ENCODE measurements around the gene UNC119B.

UNC119B gene

GRCh38 chr12:120703311-120703942 lies 6.8 kb upstream of the UNC119B start:
- Histone ChIP-seq H3K36me3 (replicated peaks in 1 of 2; ENCODE audit: control insufficient read depth in 2 of 2, insufficient read depth in 2 of 2, low read length in 2 of 2) (peaks cover 23 to 72% of the 10 kb centered on the region in 2 donors), H3K4me1 (ENCODE audit: control insufficient read depth in 2 of 2, insufficient read depth in 1 of 2, low read depth in 1 of 2, low read length in 2 of 2) (no peaks in the 10 kb centered on the region), H2BK15ac (ENCODE audit: low read length) (no peak overlapping the region), H2BK120ac (ENCODE audit: low read depth, low read length) (no peak overlapping the region), H3K14ac (ENCODE audit: low read length) (no peak overlapping the region), H3K23ac (ENCODE audit: low read depth, low read length, poor library complexity) (no peak overlapping the region), H3K18ac (ENCODE audit: low read length) (no peak overlapping the region), H2AFZ (ENCODE audit: low read length) (no peak overlapping the region), H4K91ac (ENCODE audit: low read depth, low read length, poor library complexity) (no peak overlapping the region), H3K4me3 (ENCODE audit: low read length in 2 of 2) (no peak overlapping the region), H3K27ac (replicated peaks; ENCODE audit: low read length) (no peak overlapping the region), H3K9ac (ENCODE audit: low read depth, low read length, poor library complexity) (peak overlapping the region; percentile 47), H3K27me3 (ENCODE audit: control insufficient read depth in 3 of 3, insufficient read depth in 3 of 3, low read depth in 1 of 3, low read length in 3 of 3) (no peaks in the 10 kb centered on the region), H2AK5ac (ENCODE audit: low read depth, low read length) (no peak overlapping the region), H3K9me3 (replicated peaks in 1 of 2; ENCODE audit: control insufficient read depth in 2 of 2, insufficient read depth in 1 of 2, low read depth in 1 of 2, low read length in 2 of 2) (no peaks in the 10 kb centered on the region), H2BK5ac (ENCODE audit: low read length) (no peak overlapping the region), H3K4ac (ENCODE audit: low read length) (no peak overlapping the region), H4K8ac (ENCODE audit: low read depth, low read length) (no peak overlapping the region), H3K79me1 (ENCODE audit: low read depth, low read length) (no peaks in the 10 kb centered on the region), H2BK12ac (ENCODE audit: low read length) (no peak overlapping the region), H3K4me2 (ENCODE audit: insufficient read depth, low read length, poor library complexity, severe bottlenecking) (no peak overlapping the region)
- DNase-seq (ENCODE audit: low spot score), result no peak
- no CpG with 5 or more reads among the region's 11 CpGs for WGBS, 2 donors (ENCODE audit: extremely low coverage in 2 of 2, insufficient read length in 2 of 2, insufficient replicate concordance in 1 of 2)

- H3K4me1 ChIP-seq (ENCODE audit: control insufficient read depth in 2 of 2, insufficient read depth in 1 of 2, low read depth in 1 of 2, low read length in 2 of 2), result peaks cover 3 to 6% of the 10 kb centered on the region in 2 donors
- H3K14ac ChIP-seq (ENCODE audit: low read length), result no peak overlapping the region
- peaks cover 8 to 50% of the 10 kb centered on the region in 2 donors for H3K36me3 ChIP-seq (replicated peaks in 1 of 2; ENCODE audit: control insufficient read depth in 2 of 2, insufficient read depth in 2 of 2, low read length in 2 of 2)
- H3K9me3 ChIP-seq (replicated peaks in 1 of 2; ENCODE audit: control insufficient read depth in 2 of 2, insufficient read depth in 1 of 2, low read depth in 1 of 2, low read length in 2 of 2), result no peaks in the 10 kb centered on the region
- no peaks in the 10 kb centered on the region for H3K27me3 ChIP-seq (ENCODE audit: control insufficient read depth in 3 of 3, insufficient read depth in 3 of 3, low read depth in 1 of 3, low read length in 3 of 3)
- H2AFZ ChIP-seq (ENCODE audit: low read length), result no peak overlapping the region
- H3K4me3 ChIP-seq (ENCODE audit: low read length in 2 of 2), result peak overlapping the region in 1 of 2 donors; percentile 34
- H2AK5ac ChIP-seq (ENCODE audit: low read depth, low read length), result no peak overlapping the region
- H3K27ac ChIP-seq (replicated peaks; ENCODE audit: low read length), result no peak overlapping the region
- H3K9ac ChIP-seq (ENCODE audit: low read depth, low read length, poor library complexity), result no peak overlapping the region
- H2BK5ac ChIP-seq (ENCODE audit: low read length), result no peak overlapping the region
- no peak overlapping the region for H3K4ac ChIP-seq (ENCODE audit: low read length)
- H2BK15ac ChIP-seq (ENCODE audit: low read length), result no peak overlapping the region
- H3K18ac ChIP-seq (ENCODE audit: low read length), result no peak overlapping the region
- no peak overlapping the region for H2BK12ac ChIP-seq (ENCODE audit: low read length)
- no peak overlapping the region for H2BK120ac ChIP-seq (ENCODE audit: low read depth, low read length)
- WGBS, 2 donors (ENCODE audit: extremely low coverage in 2 of 2, insufficient read length in 2 of 2, insufficient replicate concordance in 1 of 2), result no CpG with 5 or more reads among the region's 1 CpG
- peak overlapping the region; percentile 68 for H4K91ac ChIP-seq (ENCODE audit: low read depth, low read length, poor library complexity)
- no peak for DNase-seq (ENCODE audit: low spot score)
- no peak overlapping the region for H3K23ac ChIP-seq (ENCODE audit: low read depth, low read length, poor library complexity)
- H3K4me2 ChIP-seq (ENCODE audit: insufficient read depth, low read length, poor library complexity, severe bottlenecking), result no peak overlapping the region
- H3K79me1 ChIP-seq (ENCODE audit: low read depth, low read length), result no peaks in the 10 kb centered on the region
- H4K8ac ChIP-seq (ENCODE audit: low read depth, low read length), result no peak overlapping the region
Measured at GRCh38 chr12:120705618-120706017, 4.6 kb upstream of the UNC119B start.

DNA sequence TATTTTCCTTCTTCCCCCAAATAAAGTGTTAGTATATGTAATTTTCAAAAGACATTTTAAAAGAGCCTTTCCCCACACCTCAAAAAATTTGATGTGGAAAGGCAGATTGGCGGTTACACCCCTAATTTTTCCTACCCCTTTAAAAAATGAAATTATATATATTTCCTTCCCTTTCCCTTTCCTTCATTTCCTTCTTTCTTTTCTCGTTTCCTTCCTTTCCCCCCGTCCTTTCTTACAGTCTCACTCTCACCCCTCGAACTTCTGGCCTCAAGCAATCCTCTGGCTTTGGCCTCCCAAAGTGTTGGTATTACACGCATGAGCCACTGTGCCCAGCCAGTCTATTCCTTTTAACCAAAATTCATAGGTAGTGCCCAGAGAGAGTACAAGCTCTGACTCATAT lies 4.2 kb upstream of the UNC119B start:
- no peak overlapping the region for H4K8ac ChIP-seq (ENCODE audit: low read depth, low read length)

DNA sequence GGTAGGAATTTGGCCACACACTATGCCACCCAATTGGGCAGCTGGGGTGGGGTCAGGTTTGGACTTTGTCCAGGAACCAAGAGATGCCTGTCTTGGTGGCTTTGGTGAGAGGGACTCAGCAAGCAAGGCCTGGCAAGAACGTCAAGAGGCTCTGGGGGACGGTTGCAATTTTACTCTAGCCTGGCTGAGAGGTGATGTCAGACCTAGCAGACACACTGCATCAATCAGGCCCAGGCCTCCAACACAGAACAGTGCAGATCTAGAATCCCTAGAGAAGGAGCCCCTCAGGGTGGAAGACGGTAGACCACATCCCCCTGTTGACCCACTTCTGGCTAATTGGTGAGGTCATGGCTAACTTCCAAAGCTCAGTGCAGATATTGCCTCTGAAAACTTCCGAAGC lies 1.6 kb upstream of the UNC119B start:
- no peak overlapping the region for H2BK5ac ChIP-seq (ENCODE audit: low read length)
- no CpG with 5 or more reads among the region's 4 CpGs for WGBS, 2 donors (ENCODE audit: extremely low coverage in 2 of 2, insufficient read length in 2 of 2, insufficient replicate concordance in 1 of 2)
- no peak overlapping the region for H2AK5ac ChIP-seq (ENCODE audit: low read depth, low read length)
- no peak overlapping the region for H3K14ac ChIP-seq (ENCODE audit: low read length)
- H3K9me3 ChIP-seq (replicated peaks in 1 of 2; ENCODE audit: control insufficient read depth in 2 of 2, insufficient read depth in 1 of 2, low read depth in 1 of 2, low read length in 2 of 2), result no peaks in the 10 kb centered on the region
- no peak overlapping the region for H4K91ac ChIP-seq (ENCODE audit: low read depth, low read length, poor library complexity)
- no peak overlapping the region for H3K27ac ChIP-seq (replicated peaks; ENCODE audit: low read length)
- peaks cover 10 to 13% of the 10 kb centered on the region in 2 donors for H3K4me1 ChIP-seq (ENCODE audit: control insufficient read depth in 2 of 2, insufficient read depth in 1 of 2, low read depth in 1 of 2, low read length in 2 of 2)
- H2BK12ac ChIP-seq (ENCODE audit: low read length), result no peak overlapping the region
- no peak overlapping the region for H3K23ac ChIP-seq (ENCODE audit: low read depth, low read length, poor library complexity)
- H4K8ac ChIP-seq (ENCODE audit: low read depth, low read length), result no peak overlapping the region
- H2BK15ac ChIP-seq (ENCODE audit: low read length), result no peak overlapping the region
- H3K79me1 ChIP-seq (ENCODE audit: low read depth, low read length), result no peaks in the 10 kb centered on the region
- H3K4me2 ChIP-seq (ENCODE audit: insufficient read depth, low read length, poor library complexity, severe bottlenecking), result no peak overlapping the region
- no peak for DNase-seq (ENCODE audit: low spot score)
- H3K4me3 ChIP-seq (ENCODE audit: low read length in 2 of 2), result no peak overlapping the region
- no peaks in the 10 kb centered on the region for H3K27me3 ChIP-seq (ENCODE audit: control insufficient read depth in 3 of 3, insufficient read depth in 3 of 3, low read depth in 1 of 3, low read length in 3 of 3)
- H3K18ac ChIP-seq (ENCODE audit: low read length), result no peak overlapping the region
- H3K9ac ChIP-seq (ENCODE audit: low read depth, low read length, poor library complexity), result no peak overlapping the region
- peaks cover 5 to 43% of the 10 kb centered on the region in 2 donors for H3K36me3 ChIP-seq (replicated peaks in 1 of 2; ENCODE audit: control insufficient read depth in 2 of 2, insufficient read depth in 2 of 2, low read length in 2 of 2)
- no peak overlapping the region for H3K4ac ChIP-seq (ENCODE audit: low read length)
- no peak overlapping the region for H2BK120ac ChIP-seq (ENCODE audit: low read depth, low read length)
- H2AFZ ChIP-seq (ENCODE audit: low read length), result no peak overlapping the region

More for the DNA sequence above, 4.2 kb upstream of the UNC119B start:
- Histone ChIP-seq H3K9me3 (replicated peaks in 1 of 2; ENCODE audit: control insufficient read depth in 2 of 2, insufficient read depth in 1 of 2, low read depth in 1 of 2, low read length in 2 of 2) (no peaks in the 10 kb centered on the region), H3K79me1 (ENCODE audit: low read depth, low read length) (no peaks in the 10 kb centered on the region), H2BK5ac (ENCODE audit: low read length) (no peak overlapping the region), H3K23ac (ENCODE audit: low read depth, low read length, poor library complexity) (no peak overlapping the region), H3K14ac (ENCODE audit: low read length) (no peak overlapping the region), H2AFZ (ENCODE audit: low read length) (no peak overlapping the region), H2BK15ac (ENCODE audit: low read length) (no peak overlapping the region), H3K4me2 (ENCODE audit: insufficient read depth, low read length, poor library complexity, severe bottlenecking) (no peak overlapping the region), H2BK12ac (ENCODE audit: low read length) (no peak overlapping the region), H2AK5ac (ENCODE audit: low read depth, low read length) (no peak overlapping the region), H3K4ac (ENCODE audit: low read length) (no peak overlapping the region), H4K91ac (ENCODE audit: low read depth, low read length, poor library complexity) (no peak overlapping the region), H3K27ac (replicated peaks; ENCODE audit: low read length) (no peak overlapping the region), H3K36me3 (replicated peaks in 1 of 2; ENCODE audit: control insufficient read depth in 2 of 2, insufficient read depth in 2 of 2, low read length in 2 of 2) (peaks cover 5 to 46% of the 10 kb centered on the region in 2 donors), H3K27me3 (ENCODE audit: control insufficient read depth in 3 of 3, insufficient read depth in 3 of 3, low read depth in 1 of 3, low read length in 3 of 3) (no peaks in the 10 kb centered on the region), H3K4me1 (ENCODE audit: control insufficient read depth in 2 of 2, insufficient read depth in 1 of 2, low read depth in 1 of 2, low read length in 2 of 2) (peaks cover 3 to 6% of the 10 kb centered on the region in 2 donors), H3K4me3 (ENCODE audit: low read length in 2 of 2) (no peak overlapping the region), H2BK120ac (ENCODE audit: low read depth, low read length) (no peak overlapping the region), H3K9ac (ENCODE audit: low read depth, low read length, poor library complexity) (no peak overlapping the region), H3K18ac (ENCODE audit: low read length) (no peak overlapping the region)
- WGBS, 2 donors (ENCODE audit: extremely low coverage in 2 of 2, insufficient read length in 2 of 2, insufficient replicate concordance in 1 of 2), result 100% methylated on average over 2 to 3 of the region's 5 CpGs
- DNase-seq (ENCODE audit: low spot score), result no peak

All from neuronal stem cell (in vitro differentiated cells).